Lung (tissue), 12 donors: ENCODE measurements around the gene CHST1. TPM values are rescaled to one million over a fixed set of nuclear protein-coding genes. Genes with fewer than 3 reads are reported as not detected.

Source experiments
- ATAC-seq: fragments of 200-7000 bp; cut with Tn5 transposase; one replicate; pipeline ENCODE4 v1.9.1; 2020; ENCODE audit warnings: moderate number of reproducible peaks; ENCODE audit not compliant: insufficient read depth, low FRiP score
- DNase-seq, 3 donors: peaks; one replicate each; pipeline ENCODE4 v3.0.0-alpha.2; 2013 to 2017
- H3K27ac ChIP-seq, 2 donors: one replicate each; pipeline ENCODE4 v1.5.1; 2013; ENCODE audit warnings: mild to moderate bottlenecking in 2 of 2, moderate library complexity in 2 of 2, control low read depth in 1 of 2, inconsistent platforms in 1 of 2, low read depth in 1 of 2, low read length in 1 of 2
- H3K27me3 ChIP-seq, 3 donors: one replicate each; pipeline ENCODE4 v1.5.1; 2013; ENCODE audit warnings: low read length in 2 of 3; ENCODE audit not compliant: control insufficient read depth in 3 of 3, insufficient read depth in 3 of 3
- H3K36me3 ChIP-seq, 4 donors: one replicate each; pipeline ENCODE4 v1.5.1; 2013; ENCODE audit warnings: low read length in 4 of 4, mild to moderate bottlenecking in 1 of 4, moderate library complexity in 1 of 4; ENCODE audit not compliant: control insufficient read depth in 4 of 4, insufficient read depth in 4 of 4
- H3K4me1 ChIP-seq, 5 donors: one replicate each; pipeline ENCODE4 v1.5.1; 2013; ENCODE audit warnings: low read length in 5 of 5, mild to moderate bottlenecking in 2 of 5, moderate library complexity in 1 of 5; ENCODE audit not compliant: control insufficient read depth in 5 of 5, insufficient read depth in 5 of 5
- H3K4me3 ChIP-seq: one replicate; pipeline ENCODE4 v1.5.1; 2013; ENCODE audit warnings: mild to moderate bottlenecking, control low read depth, moderate library complexity
- H3K9ac ChIP-seq, 2 donors: one replicate each; pipeline ENCODE4 v1.5.1; 2013; ENCODE audit warnings: low read length in 2 of 2, control low read depth in 1 of 2; ENCODE audit not compliant: insufficient read depth in 1 of 2
- H3K9me3 ChIP-seq, 4 donors: one replicate each; pipeline ENCODE4 v1.5.1; 2013; ENCODE audit warnings: low read length in 3 of 4, mild to moderate bottlenecking in 1 of 4, moderate library complexity in 1 of 4; ENCODE audit not compliant: control insufficient read depth in 4 of 4, insufficient read depth in 3 of 4
- CTCF ChIP-seq: IDR thresholded peaks from 2 replicates; pipeline ENCODE4 v1.5.1; 2012; ENCODE audit warnings: mild to moderate bottlenecking; ENCODE audit errors: control extremely low read depth, extremely low read depth
- WGBS, 2 donors: extraction: QIAGEN DNeasy Blood & Tissue Kit; methylation state at CpG; one replicate each; pipeline ENCODE4 v1.1.7; 2013; 5-methylcytosine and 5-hydroxymethylcytosine counted together
- polyA plus RNA-seq, 2 donors: library from polyadenylated mRNA; stranded (reverse); fragments of 200-250 nt; gene quantifications; one replicate each; pipeline ENCODE4 v1.2.1, GENCODE V29; 2013
- total RNA-seq, 2 donors: library from RNA; depleted of rRNA in 1 of 2; stranded (reverse); fragments of >200 nt in 1 of 2; gene quantifications; one replicate each; pipeline ENCODE4 v1.2.1, GENCODE V29; 2014 to 2021
- donor health status: control.
- donor health status: control.
- donor health status: Bipolar disorder and iron deficiency.
- donor health status: healthy.
- donor health status: DM: yes; HTN: yes; CAD: no.

The CHST1 gene
- total and polyA plus RNA-seq, 4 donors, result 1.7 to 2.4 (median 1.9) TPM

DNA sequence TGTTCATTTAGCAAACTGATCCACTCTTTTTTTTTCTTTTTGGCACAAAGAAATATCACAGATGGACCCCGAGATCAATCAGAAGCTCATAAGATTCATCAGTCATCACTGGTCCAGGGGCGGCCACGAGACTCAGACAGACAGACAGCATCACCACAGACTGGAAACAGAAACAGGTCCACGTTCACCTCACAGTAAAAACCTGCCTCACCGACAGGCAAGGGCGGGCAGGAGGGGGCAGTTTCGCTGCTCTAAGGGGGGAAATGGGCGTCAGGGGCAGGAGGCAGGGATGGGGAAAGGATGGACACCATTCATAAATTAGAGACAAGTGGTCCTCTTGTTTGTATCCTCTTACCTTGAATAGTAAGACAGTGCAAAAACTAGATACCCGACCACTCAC, 16.5 kb downstream of the CHST1 start:
- Histone ChIP-seq H3K27me3 (peaks cover 0 to 8% (median 3%) of the 10 kb centered on the region in 3 donors), H3K9ac (no peak overlapping the region), H3K27ac (no peak overlapping the region), H3K4me1 (peaks cover 0 to 4% (median 0%) of the 10 kb centered on the region in 5 donors), H3K36me3 (no peaks in the 10 kb centered on the region), H3K4me3 (no peak overlapping the region), H3K9me3 (peaks cover 0 to 3% (median 0%) of the 10 kb centered on the region in 4 donors)
- TF ChIP-seq CTCF, result no peak
- ATAC-seq (no peak), DNase-seq (no peak)
- 85 to 89% methylated on average over 9 of the region's 9 CpGs for WGBS, 2 donors

DNA sequence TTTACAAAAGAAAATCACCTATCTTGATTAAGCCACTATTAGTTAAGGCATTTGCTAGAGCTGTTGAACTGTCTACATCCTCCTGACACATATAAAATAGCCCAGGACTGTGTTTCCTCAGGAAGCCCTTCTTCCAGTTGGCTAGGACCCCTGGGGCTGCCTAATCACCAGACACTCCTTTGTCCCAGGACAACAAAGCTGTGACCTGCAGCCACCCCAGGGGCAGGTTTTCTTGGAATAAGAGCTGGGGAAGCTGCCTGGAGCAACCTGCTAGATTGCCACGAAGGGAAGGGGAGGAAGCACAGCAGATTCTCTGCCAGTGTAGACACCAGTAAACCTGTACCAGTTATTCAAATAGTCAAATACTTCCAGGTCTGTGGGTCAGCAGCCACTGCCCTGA, 17.6 kb downstream of the CHST1 start:
- Histone ChIP-seq H3K9ac (no peak overlapping the region), H3K27me3 (peaks cover 0 to 8% (median 5%) of the 10 kb centered on the region in 3 donors), H3K4me1 (peaks cover 0 to 5% (median 0%) of the 10 kb centered on the region in 5 donors), H3K4me3 (no peak overlapping the region), H3K27ac (no peak overlapping the region), H3K36me3 (no peaks in the 10 kb centered on the region), H3K9me3 (peaks cover 0 to 3% (median 0%) of the 10 kb centered on the region in 4 donors)
- no peak for ATAC-seq
- no peak for TF ChIP-seq CTCF
- WGBS, 2 donors, result 14 to 22% methylated on average over 1 of the region's 1 CpG
- DNase-seq, result no peak

DNA sequence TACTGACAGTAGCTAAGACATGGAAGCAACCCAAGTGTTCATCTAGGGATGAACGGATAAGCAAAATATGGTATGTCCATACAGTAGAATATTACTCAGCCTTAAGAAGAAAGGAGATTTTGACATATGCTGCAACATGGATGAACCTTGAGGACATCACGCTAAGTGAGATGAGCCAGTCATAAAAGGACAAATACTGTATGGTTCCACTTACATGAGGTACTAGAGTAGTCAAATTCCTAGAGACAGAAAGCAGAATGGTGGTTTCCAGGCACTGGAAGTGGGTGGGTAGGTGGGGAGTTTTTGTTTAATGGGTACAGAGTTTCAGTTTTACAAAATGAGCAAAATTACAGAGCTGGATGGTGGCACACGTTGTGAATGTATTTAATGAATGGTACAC, 18.1 kb downstream of the CHST1 start:
- TF ChIP-seq CTCF, result no peak
- Histone ChIP-seq H3K4me1 (peaks cover 0 to 2% (median 0%) of the 10 kb centered on the region in 5 donors), H3K9ac (no peak overlapping the region), H3K27me3 (peaks cover 0 to 8% (median 5%) of the 10 kb centered on the region in 3 donors), H3K9me3 (peaks cover 0 to 3% (median 0%) of the 10 kb centered on the region in 4 donors), H3K27ac (no peak overlapping the region), H3K36me3 (no peaks in the 10 kb centered on the region), H3K4me3 (no peak overlapping the region)
- 82 to 85% methylated on average over 3 of the region's 3 CpGs for WGBS, 2 donors
- ATAC-seq, result no peak
- DNase-seq, result no peak
